HG03442 (cell line): ENCODE data around the gene PSMD1.
"Not testable (repeated sequence)": the region's sequence is repeated elsewhere in the genome, so short reads cannot be mapped to it uniquely, and the experiment has no call there.

Experiments used
- ATAC-seq: cut with Tn5 transposase; IDR thresholded peaks from one replicate; pipeline ENCODE4 v1.9.1; 2021; ENCODE audit warnings: mild to moderate bottlenecking, moderate library complexity; ENCODE audit not compliant: unreplicated experiment

Gene PSMD1

GRCh38 chr2:231181860-231182512, 125.3 kb downstream of the PSMD1 start:
- peak; percentile 70 for ATAC-seq

GRCh38 chr2:231182513-231182899, 125.8 kb downstream of the PSMD1 start:
- no peak for ATAC-seq

- ATAC-seq: no peak
These were observed 127.2 kb downstream of the PSMD1 start for GRCh38 chr2:231183851-231184250.

GRCh38 chr2:231184319-231184718, 127.7 kb downstream of the PSMD1 start:
- no peak for ATAC-seq

GRCh38 chr2:231185050-231185725, 128.5 kb downstream of the PSMD1 start:
- ATAC-seq: no peak

DNA sequence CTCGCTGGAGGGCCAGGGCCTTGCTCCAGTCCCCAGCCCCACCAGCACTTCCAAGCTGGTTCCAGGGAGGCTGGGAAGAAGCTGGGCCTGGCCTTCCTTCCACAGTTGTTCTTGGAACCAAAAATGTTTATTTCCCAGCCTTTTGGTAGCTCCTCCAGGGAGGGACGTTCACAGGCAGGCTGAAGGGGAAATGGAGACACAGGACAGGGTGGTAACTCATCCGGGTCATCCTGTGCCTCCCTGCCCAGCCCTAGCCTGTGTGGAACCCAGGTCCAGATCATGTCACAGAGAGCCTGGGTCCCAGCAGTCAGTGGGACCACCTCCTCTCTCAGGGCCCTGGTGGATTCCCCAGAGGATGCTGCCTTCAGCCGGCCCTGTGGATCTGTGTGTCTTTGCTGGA, 129.2 kb downstream of the PSMD1 start:
- ATAC-seq: no peak

- no peak for ATAC-seq
These were observed 129.7 kb downstream of the PSMD1 start for GRCh38 chr2:231186325-231186724.

DNA sequence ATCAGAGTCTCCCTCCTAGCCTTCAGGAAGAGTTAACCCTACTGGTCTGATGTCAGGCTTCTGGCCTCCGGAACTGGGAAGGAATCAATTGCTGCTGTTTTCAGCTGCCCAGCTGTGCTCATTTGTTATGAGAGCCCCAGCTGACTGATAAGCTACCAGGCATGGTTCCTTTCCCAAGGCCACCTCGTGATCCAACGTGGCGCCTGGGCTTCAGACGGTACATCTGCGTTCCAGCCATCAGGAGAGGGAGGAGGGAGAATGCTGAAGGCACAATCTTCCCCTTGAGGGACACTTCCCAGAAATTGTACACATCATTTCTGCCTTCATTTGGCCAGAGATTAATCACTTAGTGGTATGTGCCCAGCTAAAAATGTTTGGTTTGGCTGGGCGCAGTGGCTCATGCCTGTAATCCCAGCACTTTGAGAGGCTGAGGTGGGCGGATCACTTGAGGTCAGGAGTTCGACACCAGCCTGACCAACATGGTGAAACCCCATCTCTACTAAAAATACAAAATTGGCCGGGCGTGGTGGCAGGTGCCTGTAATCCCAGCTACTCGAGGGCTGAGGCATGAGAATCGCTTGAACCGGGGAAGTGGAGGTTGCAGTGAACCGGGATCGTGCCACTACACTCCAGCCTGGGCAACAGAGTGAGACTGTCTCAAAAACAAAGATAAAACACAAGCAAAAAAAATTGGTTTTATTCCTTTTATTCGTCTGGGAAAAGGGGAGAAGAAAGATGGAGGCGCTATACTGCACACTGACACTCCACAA, 131.3 kb downstream of the PSMD1 start:
- ATAC-seq: no peak

DNA sequence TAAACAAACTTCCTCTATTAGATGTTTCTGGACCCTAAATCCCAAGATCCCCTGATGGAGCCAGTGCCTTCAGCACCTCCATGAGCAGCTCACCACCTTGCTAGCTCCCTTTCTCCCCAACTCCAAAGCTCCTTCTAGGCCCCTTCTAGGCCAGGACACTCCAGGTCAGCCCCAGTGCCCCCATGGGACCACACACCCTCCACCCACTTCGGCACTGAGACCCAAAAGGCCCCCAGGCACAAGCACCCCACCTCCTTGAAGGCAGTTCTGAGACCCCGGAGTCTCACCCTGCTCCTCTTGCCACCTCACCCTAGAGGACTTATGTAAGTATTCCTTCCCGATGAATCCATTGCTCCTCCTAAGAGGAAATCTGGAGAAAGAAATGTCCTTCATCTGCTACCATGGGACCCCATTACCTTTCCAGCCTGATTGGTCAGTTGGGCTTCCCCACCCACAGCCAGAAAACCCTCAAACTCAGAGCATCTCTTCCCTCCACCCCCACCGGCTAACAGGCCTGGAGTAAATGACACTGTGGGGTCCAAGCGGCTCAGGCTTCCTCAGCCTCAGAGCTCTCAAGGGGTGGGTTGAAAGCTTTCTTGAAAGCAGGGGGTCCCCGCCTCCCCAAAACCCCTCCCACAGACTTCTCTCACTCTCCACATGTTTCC, 132.0 kb downstream of the PSMD1 start:
- ATAC-seq: no peak

DNA sequence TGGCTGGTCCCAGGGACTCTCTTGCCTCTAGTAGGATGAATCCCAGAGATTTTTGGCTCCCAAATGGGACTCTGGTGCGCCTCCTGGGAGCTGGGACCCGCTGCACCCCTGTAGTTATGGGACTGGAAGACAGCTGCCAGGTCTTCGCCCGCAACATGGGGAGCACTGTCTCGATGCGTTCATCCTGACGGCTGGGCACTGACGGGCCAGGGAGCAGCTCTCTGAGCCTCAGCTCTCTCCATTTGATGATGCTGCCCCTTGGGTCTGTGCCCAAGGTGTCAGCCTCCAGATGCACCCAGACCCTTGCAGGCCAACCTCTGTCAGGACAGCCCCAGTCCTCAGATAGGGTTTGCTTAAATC, 132.5 kb downstream of the PSMD1 start:
- no peak for ATAC-seq

DNA sequence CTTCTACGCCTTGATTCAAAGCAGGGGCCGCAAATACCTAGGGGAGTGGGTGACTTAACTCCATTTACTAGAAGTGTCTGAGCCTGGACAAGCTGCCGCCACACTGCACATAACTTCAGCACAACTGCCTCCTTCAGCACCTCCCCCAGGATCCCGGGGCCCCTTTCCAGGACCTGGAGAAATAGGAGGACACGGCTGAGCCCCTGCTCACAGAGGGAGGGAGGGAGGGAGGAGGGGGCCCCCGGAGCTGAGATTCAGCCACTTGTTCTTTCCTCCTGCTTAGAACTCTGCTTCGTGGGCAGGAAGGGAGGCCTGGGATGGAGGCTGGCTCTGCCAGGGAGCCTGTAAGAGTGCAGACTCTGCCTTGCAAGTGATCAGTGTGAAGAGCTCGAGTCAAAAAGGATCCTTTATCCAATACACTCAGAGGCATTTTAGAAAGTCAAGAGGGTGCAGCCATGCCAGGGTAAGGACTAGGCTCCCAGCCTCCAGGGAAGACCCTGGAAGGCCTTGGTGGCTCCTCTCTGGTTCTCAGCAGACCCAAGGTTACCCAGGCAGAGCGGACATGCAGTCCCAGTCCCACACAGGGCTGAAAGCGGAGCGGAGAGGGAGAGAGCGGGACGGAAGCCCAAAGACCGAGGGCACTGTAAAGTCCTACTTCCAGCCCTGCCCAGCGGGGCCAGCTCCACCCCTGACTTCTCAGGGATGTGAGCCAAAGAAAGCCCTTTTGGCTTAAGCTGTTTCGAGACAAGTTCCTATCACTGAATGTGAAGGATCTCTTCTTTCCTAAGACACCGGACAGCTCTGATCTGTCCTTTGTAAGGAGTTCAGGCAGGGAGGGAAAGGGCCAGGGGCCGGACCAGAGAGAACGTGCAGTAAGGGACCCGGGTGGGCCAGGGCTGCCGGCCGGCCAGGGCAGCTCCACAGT, 133.2 kb downstream of the PSMD1 start:
- ATAC-seq: no peak

DNA sequence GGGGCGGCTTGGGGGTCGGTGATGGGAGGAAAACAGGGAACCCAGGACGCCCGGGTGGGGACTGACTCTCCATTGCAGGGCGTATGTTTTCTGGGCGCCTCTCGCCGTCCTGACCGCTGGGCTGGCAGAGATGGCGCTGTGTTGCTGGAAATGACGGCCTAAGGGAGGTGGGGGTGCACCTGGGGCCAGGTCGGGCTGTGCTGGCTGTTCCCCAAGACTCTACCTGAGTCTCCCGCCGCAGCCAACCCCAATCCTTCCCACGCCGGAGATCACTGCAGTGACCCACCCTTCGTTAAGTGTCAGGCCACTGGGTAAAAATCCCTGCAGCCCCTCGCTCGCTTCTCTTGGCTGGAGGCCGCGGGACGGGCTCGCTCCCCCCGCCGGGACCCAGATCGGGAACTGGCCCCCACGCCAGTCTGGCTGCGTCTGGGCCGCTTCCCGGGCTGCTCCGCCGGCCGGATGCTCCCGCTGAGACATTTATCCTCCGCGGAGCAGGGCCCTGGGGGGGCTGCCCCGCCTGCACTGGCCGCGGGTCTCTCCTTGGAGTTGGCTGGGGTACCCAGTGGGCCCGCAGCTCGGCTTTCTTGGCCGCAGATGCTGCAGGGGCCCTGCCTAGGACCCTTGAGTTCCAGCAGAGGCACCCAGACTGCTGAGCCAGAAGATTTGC, 134.0 kb downstream of the PSMD1 start:
- no peak for ATAC-seq

DNA sequence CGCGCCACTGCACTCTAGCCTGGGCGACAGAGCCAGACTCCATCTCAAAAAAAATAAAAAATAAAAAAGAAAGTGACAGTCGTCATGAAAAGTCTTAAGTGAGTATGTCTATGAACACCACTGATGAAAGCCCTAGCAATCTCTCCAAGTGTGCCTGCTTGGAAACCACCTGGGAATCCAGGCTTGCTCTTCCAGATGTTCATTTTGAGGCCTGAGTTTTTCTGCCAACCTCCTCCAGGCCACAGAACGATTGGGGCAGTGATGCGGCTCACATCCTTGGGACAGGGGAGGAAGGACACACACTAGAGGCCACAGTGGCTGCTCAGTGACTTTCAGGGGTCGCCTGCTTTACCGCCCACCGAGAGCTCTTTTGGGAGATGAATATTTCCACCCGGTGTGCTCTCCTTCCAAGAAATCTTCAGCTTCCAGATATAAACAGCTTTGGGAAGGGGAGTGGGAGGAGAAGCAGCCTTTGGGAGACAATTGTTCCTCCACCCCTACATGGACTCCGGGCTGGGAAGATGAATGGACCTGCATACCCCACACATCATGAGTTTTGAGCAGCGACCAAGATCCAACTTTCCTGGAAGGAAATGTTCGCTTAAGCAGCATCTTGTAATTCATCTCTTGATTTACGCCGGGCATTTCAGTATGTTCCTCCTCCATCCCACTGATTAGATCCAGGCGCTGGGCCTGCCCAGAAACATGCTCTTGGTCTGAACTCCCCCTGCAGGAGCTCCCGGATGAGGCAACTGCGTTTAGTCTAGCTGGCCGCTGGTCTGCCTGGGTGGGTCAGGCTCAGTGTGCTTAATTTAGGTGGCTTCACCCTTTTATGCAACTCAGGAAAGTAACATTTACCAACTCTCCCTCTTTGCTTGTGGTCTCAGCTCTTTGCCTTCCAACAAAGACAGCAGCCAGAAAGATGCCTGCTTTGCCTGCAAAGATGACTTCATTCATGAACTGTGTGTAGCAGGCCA, 135.5 kb downstream of the PSMD1 start:
- ATAC-seq: no peak

DNA sequence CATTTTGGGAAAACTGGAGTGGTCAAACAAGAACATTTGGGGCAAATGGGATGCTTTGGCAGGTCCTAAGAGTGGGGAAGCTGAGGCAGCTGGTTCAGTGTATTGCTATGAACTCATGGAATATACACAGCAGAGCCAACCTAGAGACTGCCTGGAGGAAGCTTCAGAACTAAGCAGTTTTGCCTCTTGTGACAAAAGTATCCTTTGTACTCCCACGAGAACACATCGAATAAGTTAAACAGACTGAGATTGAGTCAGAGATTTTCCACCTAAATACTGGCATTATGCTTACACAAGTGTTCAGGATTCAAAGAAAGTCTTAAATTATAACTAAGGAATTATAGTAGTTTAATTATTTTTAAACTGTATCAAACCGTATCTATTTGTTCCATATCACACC, 136.5 kb downstream of the PSMD1 start:
- no peak for ATAC-seq

DNA sequence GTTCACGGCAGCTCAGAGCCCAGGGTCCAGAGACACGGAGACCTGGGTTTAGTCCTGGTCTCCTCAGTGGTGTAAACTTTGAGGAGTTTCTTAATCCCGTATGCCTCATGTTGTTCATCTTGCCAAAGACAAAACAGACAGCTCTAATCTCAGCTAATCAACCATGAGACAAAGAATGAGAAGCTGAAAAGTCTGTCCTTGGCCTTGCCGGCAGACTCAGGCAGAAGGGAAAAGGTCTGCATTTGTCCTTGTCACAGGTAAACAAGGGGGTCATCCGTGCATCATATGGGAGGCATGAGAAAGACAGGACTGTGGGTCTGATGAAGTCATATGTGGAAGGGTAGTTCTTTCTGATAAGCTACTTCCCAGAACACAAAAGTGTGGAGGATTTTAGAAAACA, 139.9 kb downstream of the PSMD1 start:
- ATAC-seq: no peak

DNA sequence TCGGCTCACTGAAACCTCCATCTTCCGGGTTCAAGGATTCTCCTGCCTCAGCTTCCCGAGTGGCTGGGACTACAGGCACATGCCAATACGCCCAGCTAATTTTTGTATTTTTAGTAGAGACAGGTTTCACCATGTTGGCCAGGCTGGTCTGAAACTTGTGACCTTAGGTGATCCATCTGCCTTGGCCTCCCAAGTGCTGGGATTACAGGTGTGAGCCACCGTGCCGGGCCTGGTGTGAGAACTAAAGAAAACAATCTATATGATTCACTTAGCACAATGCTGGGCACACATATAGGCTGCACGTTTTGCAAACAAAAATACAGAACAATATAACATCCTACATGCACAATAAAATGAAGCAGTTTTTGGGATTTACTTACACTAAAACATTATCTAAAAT, 140.5 kb downstream of the PSMD1 start:
- not testable (repeated sequence) for ATAC-seq

GRCh38 chr2:231197706-231198290, 141.1 kb downstream of the PSMD1 start:
- no peak for ATAC-seq
